K562 (cell line): ENCODE data around the gene NME4. TPM values are rescaled to one million over a fixed set of nuclear protein-coding genes. Genes with fewer than 3 reads are reported as not detected.

Experiments
- AFF1 ChIP-seq, 2 experiments: fragments of 450-650 bp; IDR thresholded peaks; 2 replicates each; pipeline ENCODE4 v1.6.1; 2018; ENCODE audit warnings: mild to moderate bottlenecking in 2 of 2, low read depth in 1 of 2; ENCODE audit not compliant: partially characterized antibody in 2 of 2
- CAMTA2 ChIP-seq: fragments of 250-450 bp; sonication (Bioruptor Pico); conservative IDR thresholded peaks from 2 replicates; pipeline ENCODE4 v1.5.1; 2022
- CEBPB ChIP-seq: fragments of 450-650 bp; IDR thresholded peaks from 2 replicates; pipeline ENCODE4 v1.6.1; 2016; ENCODE audit warnings: missing genetic modification characterization, missing compliant biosample characterization
- CHD2 ChIP-seq: IDR thresholded peaks from 2 replicates; pipeline ENCODE4 v1.6.1; 2011; ENCODE audit warnings: low read depth, low read length
- DACH1 ChIP-seq: fragments of 450-650 bp; IDR thresholded peaks from 2 replicates; pipeline ENCODE4 v1.6.1; 2018; ENCODE audit not compliant: partially characterized antibody
- DLX4 ChIP-seq: fragments of 250-450 bp; sonication (Bioruptor Pico); IDR thresholded peaks from 2 replicates; pipeline ENCODE4 v1.6.1; 2021; ENCODE audit warnings: mild to moderate bottlenecking
- HOMEZ ChIP-seq: fragments of 250-450 bp; sonication (Bioruptor Pico); IDR thresholded peaks from 2 replicates; pipeline ENCODE4 v1.4.0; 2020; ENCODE audit warnings: mild to moderate bottlenecking, moderate library complexity
- MEIS2 ChIP-seq: fragments of 450-650 bp; IDR thresholded peaks from 2 replicates; pipeline ENCODE4 v1.6.1; 2014; ENCODE audit warnings: mild to moderate bottlenecking; ENCODE audit not compliant: partially characterized antibody
- NFIC ChIP-seq: fragments of 450-650 bp; IDR thresholded peaks from 2 replicates; pipeline ENCODE4 v1.6.1; 2017; ENCODE audit warnings: mild to moderate bottlenecking, inconsistent platforms
- STAG1 ChIP-seq: sonication (generic); formaldehyde crosslinking; IDR thresholded peaks from 2 replicates; pipeline ENCODE4 v1.5.0; 2020; ENCODE audit warnings: missing genetic modification reagents, borderline replicate concordance
- TCF7 ChIP-seq: sonication (generic); IDR thresholded peaks from 2 replicates; pipeline ENCODE4 v1.6.1; 2016; ENCODE audit warnings: antibody characterized with exemption, borderline replicate concordance
- UBTF ChIP-seq, 2 experiments: IDR thresholded peaks; 2 replicates each; pipeline ENCODE4 v1.6.1; 2012; ENCODE audit warnings: improper control_type of control experiment in 2 of 2, low read depth in 2 of 2, low read length in 2 of 2, borderline replicate concordance in 1 of 2
- ZBTB2 ChIP-seq: fragments of 450-650 bp; IDR thresholded peaks from 2 replicates; pipeline ENCODE4 v1.6.1; 2016; ENCODE audit warnings: antibody characterized with exemption
- ZFP1 ChIP-seq: fragments of 450-650 bp; formaldehyde crosslinking; IDR thresholded peaks from 2 replicates; pipeline ENCODE4 v1.4.0; 2020; ENCODE audit warnings: mild to moderate bottlenecking, mixed read lengths
- ZKSCAN8 ChIP-seq: fragments of 200-800 bp; sonication (Bioruptor generic); IDR thresholded peaks from 2 replicates; pipeline ENCODE4 v1.6.1; 2016; ENCODE audit warnings: missing genetic modification characterization, missing compliant biosample characterization
- ZNF282 ChIP-seq: sonication (generic); formaldehyde crosslinking; IDR thresholded peaks from 2 replicates; pipeline ENCODE4 v1.8.1; 2023; ENCODE audit warnings: missing genetic modification reagents
- ZNF324 ChIP-seq: fragments of 250-450 bp; sonication (Bioruptor Pico); IDR thresholded peaks from 2 replicates; pipeline ENCODE4 v1.4.0; 2020; ENCODE audit warnings: mild to moderate bottlenecking
- ZNF384 ChIP-seq: IDR thresholded peaks from 2 replicates; pipeline ENCODE4 v1.6.1; 2012; ENCODE audit warnings: low read depth, low read length, improper control_type of control experiment
- ZNF586 ChIP-seq: fragments of 450-650 bp; formaldehyde crosslinking; conservative IDR thresholded peaks from 2 replicates; pipeline ENCODE4 v1.4.0; 2020; ENCODE audit warnings: mild to moderate bottlenecking, moderate library complexity
- ZNF79 ChIP-seq: fragments of 250-450 bp; sonication (Bioruptor Pico); IDR thresholded peaks from 2 replicates; pipeline ENCODE4 v1.4.0; 2020; ENCODE audit warnings: low read depth, mild to moderate bottlenecking, moderate library complexity
- ZNF830 ChIP-seq: fragments of 250-450 bp; sonication (Bioruptor Pico); IDR thresholded peaks from 2 replicates; pipeline ENCODE4 v1.5.0; 2021; ENCODE audit warnings: mild to moderate bottlenecking
- polyA plus RNA-seq, 8 experiments: library from polyadenylated mRNA; depleted of rRNA in 4 of 8; stranded (reverse) in 5 of 8; unstranded in 3 of 8; fragments of >200 nt; fragmentation: Nextera tagmentation in 2 of 8; fragmentation: Illumina TruSeq in 1 of 8; extraction: Ambion mirVana in 2 of 8; extraction: Trizol in 1 of 8; gene quantifications; 2 replicates each; pipeline versions ENCODE4 v1.2.1 to v1.2.3, GENCODE V29; 2011 to 2014; ENCODE audit warnings: inconsistent platforms in 1 of 8, missing spikeins in 1 of 8
- total RNA-seq, 7 experiments: library from RNA; depleted of rRNA in 6 of 7; stranded (reverse); fragments of >200 nt in 6 of 7; fragmentation: Illumina TruSeq in 2 of 7; extraction: Trizol in 2 of 7; gene quantifications; 2 replicates each; pipeline versions ENCODE4 v1.2.1 to v1.2.3, GENCODE V29; 2011 to 2021; ENCODE audit warnings: low replicate concordance in 1 of 7

NME4 gene
- total and polyA plus RNA-seq, 9 of the 15 experiments (the other 6 are each of a cell fraction or from before 2014, with no cell fraction given) = 15.4 to 264 (median 139) TPM

- TF ChIP-seq ZNF830 (CRISPR knock-in tag) = no peak
- no peak for TF ChIP-seq DACH1
- no peak for TF ChIP-seq ZNF586 (CRISPR knock-in tag)
- no peak for TF ChIP-seq ZNF79 (CRISPR knock-in tag)
- TF ChIP-seq ZBTB2 = no peak
- TF ChIP-seq NFIC = no peak
- TF ChIP-seq ZKSCAN8 (CRISPR knock-in tag) = no peak
- no peak for TF ChIP-seq CAMTA2 (CRISPR knock-in tag)
- no peak for TF ChIP-seq ZFP1
- TF ChIP-seq UBTF (IDR thresholded peaks at IDR 0.05; ENCODE audit: borderline replicate concordance in 1 of 2, low read depth in 2 of 2, low read length in 2 of 2) = no peak
- TF ChIP-seq ZNF384 = no peak
- no peak for TF ChIP-seq CEBPB (tag)
- TF ChIP-seq AFF1 (IDR thresholded peaks at IDR 0.05; ENCODE audit: low read depth in 1 of 2, partially characterized antibody in 2 of 2) = no peak
- no peak for TF ChIP-seq ZNF282
- no peak for TF ChIP-seq DLX4 (CRISPR knock-in tag)
- no peak for TF ChIP-seq HOMEZ (CRISPR knock-in tag)
- TF ChIP-seq STAG1 (CRISPR knock-in tag) = no peak
- TF ChIP-seq MEIS2 = no peak
- TF ChIP-seq CHD2 = peak; percentile 58; the same call in 1 of the 2 replicates
- no peak for TF ChIP-seq ZNF324 (CRISPR knock-in tag)
- TF ChIP-seq TCF7 = no peak
Measured at GRCh38 chr16:370443-370842, 26.6 kb upstream of the NME4 start, which contains the start of gene MRPL28 (continued).
